Measurements from ENCODE around the gene GANAB.
A peak's percentile ranks its signal among the peaks of the same experiment; 100 is the strongest.
"Not testable (repeated sequence)": the region's sequence is repeated elsewhere in the genome, so short reads cannot be mapped to it uniquely, and the experiment has no call there.

The GANAB gene

GRCh38 chr11:62593434-62594044 is 52.9 kb downstream of the GANAB start:
- no peaks in the 10 kb centered on the region for H3K9me3 Mint-ChIP-seq
- H3K27me3 Mint-ChIP-seq = no peaks in the 10 kb centered on the region
- peaks cover 77% of the 10 kb centered on the region for H3K36me3 Mint-ChIP-seq (ENCODE audit: low read depth)
- H3K4me1 Mint-ChIP-seq (ENCODE audit: low read depth) = peaks cover 58% of the 10 kb centered on the region
- intact Hi-C loops (cut with micrococcal nuclease) = loop anchor here (5.0 kb wide), 2 partner anchors 79 to 114 kb away; partner anchors contain the start of genes BSCL2, GNG3, LBHD1 and UQCC3
- peak overlapping the region; percentile 60 for H3K4me3 Mint-ChIP-seq
- H3K27ac Mint-ChIP-seq = peak overlapping the region; percentile 97

- H3K27me3 Mint-ChIP-seq = no peaks in the 10 kb centered on the region
These were observed 53.4 kb downstream of the GANAB start for GRCh38 chr11:62592989-62593421.

GRCh38 chr11:62592146-62592815 is 54.1 kb downstream of the GANAB start:
- H3K9me3 Mint-ChIP-seq = no peaks in the 10 kb centered on the region
- intact Hi-C loops (cut with micrococcal nuclease) = loop anchor here (5.0 kb wide), 2 partner anchors 80 to 115 kb away; partner anchors contain the start of genes BSCL2, GNG3, LBHD1 and UQCC3
- H3K36me3 Mint-ChIP-seq (ENCODE audit: low read depth) = peaks cover 77% of the 10 kb centered on the region
- peaks cover 46% of the 10 kb centered on the region for H3K4me1 Mint-ChIP-seq (ENCODE audit: low read depth)
- H3K27me3 Mint-ChIP-seq = no peaks in the 10 kb centered on the region
- peak overlapping the region; percentile 91 for H3K4me3 Mint-ChIP-seq
- peak overlapping the region; percentile 97 for H3K27ac Mint-ChIP-seq

More at GRCh38 chr11:62592989-62593421, 53.4 kb downstream of the GANAB start:
- Mint-ChIP-seq H3K27ac (peak overlapping the region; percentile 97), H3K4me1 (ENCODE audit: low read depth) (peaks cover 53% of the 10 kb centered on the region), H3K4me3 (peak overlapping the region; percentile 23), H3K36me3 (ENCODE audit: low read depth) (peaks cover 77% of the 10 kb centered on the region), H3K9me3 (no peaks in the 10 kb centered on the region)
- intact Hi-C loops (cut with micrococcal nuclease) = loop anchor here (5.0 kb wide), 2 partner anchors 79 to 114 kb away; partner anchors contain the start of genes BSCL2, GNG3, LBHD1 and UQCC3

GRCh38 chr11:62591448-62592145 is 54.8 kb downstream of the GANAB start, which contains the start of gene TUT1:
Gene TUT1, minus strand, starts transcription at chr11:62591523. Its CDS starts 38 bp downstream, at chr11:62591485.
- intact Hi-C loops (cut with micrococcal nuclease) = loop anchor here (1.0 to 5.0 kb wide), 3 partner anchors 17 to 116 kb away; partner anchors contain the start of genes BSCL2, GNG3, LBHD1 and UQCC3
- Mint-ChIP-seq H3K36me3 (ENCODE audit: low read depth) (peaks cover 77% of the 10 kb centered on the region), H3K27ac (peak within 1 kb of the TSS; percentile 97), H3K4me1 (ENCODE audit: low read depth) (peaks cover 39% of the 10 kb centered on the region), H3K9me3 (no peaks in the 10 kb centered on the region), H3K27me3 (no peaks in the 10 kb centered on the region), H3K4me3 (peak within 1 kb of the TSS; percentile 91)

GRCh38 chr11:62588966-62589637 is 57.3 kb downstream of the GANAB start:
- peaks cover 30% of the 10 kb centered on the region for H3K4me1 Mint-ChIP-seq (ENCODE audit: low read depth)
- H3K4me3 Mint-ChIP-seq = no peak overlapping the region

GRCh38 chr11:62585356-62585755 is 61.1 kb downstream of the GANAB start:
- H3K4me3 Mint-ChIP-seq; H3K27me3 Mint-ChIP-seq; intact Hi-C loops (cut with micrococcal nuclease); H3K9me3 Mint-ChIP-seq; H3K27ac Mint-ChIP-seq; H3K4me1 Mint-ChIP-seq (ENCODE audit: low read depth): not testable (repeated sequence)
- peaks cover 81% of the 10 kb centered on the region for H3K36me3 Mint-ChIP-seq (ENCODE audit: low read depth)

More at GRCh38 chr11:62588966-62589637, 57.3 kb downstream of the GANAB start:
- Mint-ChIP-seq H3K9me3 (no peaks in the 10 kb centered on the region), H3K27me3 (no peaks in the 10 kb centered on the region), H3K36me3 (ENCODE audit: low read depth) (peaks cover 73% of the 10 kb centered on the region), H3K27ac (no peak overlapping the region)
- intact Hi-C loops (cut with micrococcal nuclease) = no loop called here

- intact Hi-C loops (cut with micrococcal nuclease); H3K4me1 Mint-ChIP-seq (ENCODE audit: low read depth); H3K4me3 Mint-ChIP-seq; H3K9me3 Mint-ChIP-seq; H3K27me3 Mint-ChIP-seq; H3K27ac Mint-ChIP-seq: not testable (repeated sequence)
- H3K36me3 Mint-ChIP-seq (ENCODE audit: low read depth) = peaks cover 78% of the 10 kb centered on the region
These were observed 64.7 kb downstream of the GANAB start for GRCh38 chr11:62581735-62582134.

- no peaks in the 10 kb centered on the region for H3K9me3 Mint-ChIP-seq
- H3K4me1 Mint-ChIP-seq (ENCODE audit: low read depth) = peaks cover 5% of the 10 kb centered on the region
- intact Hi-C loops (cut with micrococcal nuclease) = no loop called here
- H3K36me3 Mint-ChIP-seq (ENCODE audit: low read depth) = peaks cover 78% of the 10 kb centered on the region
- H3K27me3 Mint-ChIP-seq = no peaks in the 10 kb centered on the region
- no peak overlapping the region for H3K4me3 Mint-ChIP-seq
- H3K27ac Mint-ChIP-seq = no peak overlapping the region
These were observed 65.3 kb downstream of the GANAB start for GRCh38 chr11:62580959-62581715.

- no peak overlapping the region for H3K4me3 Mint-ChIP-seq
- intact Hi-C loops (cut with micrococcal nuclease) = no loop called here
- H3K4me1 Mint-ChIP-seq (ENCODE audit: low read depth) = peaks cover 22% of the 10 kb centered on the region
- no peak overlapping the region for H3K27ac Mint-ChIP-seq
- no peaks in the 10 kb centered on the region for H3K27me3 Mint-ChIP-seq
- no peaks in the 10 kb centered on the region for H3K9me3 Mint-ChIP-seq
- peaks cover 72% of the 10 kb centered on the region for H3K36me3 Mint-ChIP-seq (ENCODE audit: low read depth)
These were observed 67.2 kb downstream of the GANAB start for GRCh38 chr11:62579252-62579651.

- H3K4me3 Mint-ChIP-seq = no peak overlapping the region
- H3K27me3 Mint-ChIP-seq = no peaks in the 10 kb centered on the region
- intact Hi-C loops (cut with micrococcal nuclease) = no loop called here
- H3K4me1 Mint-ChIP-seq (ENCODE audit: low read depth) = peaks cover 22% of the 10 kb centered on the region
- peaks cover 71% of the 10 kb centered on the region for H3K36me3 Mint-ChIP-seq (ENCODE audit: low read depth)
- H3K27ac Mint-ChIP-seq = no peak overlapping the region
- H3K9me3 Mint-ChIP-seq = no peaks in the 10 kb centered on the region
These were observed 67.9 kb downstream of the GANAB start for GRCh38 chr11:62578541-62578940.

- Mint-ChIP-seq H3K9me3 (no peaks in the 10 kb centered on the region), H3K4me1 (ENCODE audit: low read depth) (peaks cover 34% of the 10 kb centered on the region), H3K27me3 (no peaks in the 10 kb centered on the region), H3K4me3 (no peak overlapping the region), H3K36me3 (ENCODE audit: low read depth) (peaks cover 73% of the 10 kb centered on the region), H3K27ac (peak overlapping the region; percentile 3)
- intact Hi-C loops (cut with micrococcal nuclease) = no loop called here
These were observed 69.2 kb downstream of the GANAB start for GRCh38 chr11:62577046-62577714.

- no peaks in the 10 kb centered on the region for H3K27me3 Mint-ChIP-seq
- intact Hi-C loops (cut with micrococcal nuclease) = no loop called here
- peak overlapping the region; percentile 96 for H3K27ac Mint-ChIP-seq
- peaks cover 73% of the 10 kb centered on the region for H3K36me3 Mint-ChIP-seq (ENCODE audit: low read depth)
- H3K4me3 Mint-ChIP-seq = no peak overlapping the region
- no peaks in the 10 kb centered on the region for H3K9me3 Mint-ChIP-seq
- peaks cover 47% of the 10 kb centered on the region for H3K4me1 Mint-ChIP-seq (ENCODE audit: low read depth)
These were observed 70.6 kb downstream of the GANAB start for GRCh38 chr11:62575837-62576236.

Measured in dendritic cell treated with granulocyte-macrophage colony-stimulating factor and Interleukin-4, amounts not matched to agents 40 ng/mL and 50 ng/mL, for 4 days (primary cell).